Measurements from ENCODE around the gene SEMA4B.
"Not testable (repeated sequence)": the region's sequence is repeated elsewhere in the genome, so short reads cannot be mapped to it uniquely, and the experiment has no call there.

The SEMA4B gene

DNA sequence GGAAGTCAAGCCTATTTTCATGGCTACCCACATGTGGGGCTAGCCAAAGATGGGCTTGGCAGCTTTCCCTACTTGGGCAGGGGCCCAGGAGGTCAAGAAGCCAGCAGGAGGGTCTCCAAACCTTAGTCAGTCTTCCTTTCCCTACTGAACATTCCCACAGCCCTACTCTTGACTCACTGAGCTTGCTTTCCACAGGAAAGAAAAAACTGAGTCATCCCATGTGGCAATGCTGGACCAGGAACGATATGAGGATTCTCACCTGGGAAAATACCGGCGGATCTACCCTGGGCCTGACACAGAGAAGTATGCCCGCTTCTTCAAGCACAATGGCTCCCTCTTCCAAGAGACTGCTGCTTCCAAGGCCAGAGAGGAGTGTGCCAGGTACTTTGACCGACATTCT, 60.7 kb downstream of the SEMA4B start:
- no peak for DNase-seq (ENCODE audit: low spot score)

DNA sequence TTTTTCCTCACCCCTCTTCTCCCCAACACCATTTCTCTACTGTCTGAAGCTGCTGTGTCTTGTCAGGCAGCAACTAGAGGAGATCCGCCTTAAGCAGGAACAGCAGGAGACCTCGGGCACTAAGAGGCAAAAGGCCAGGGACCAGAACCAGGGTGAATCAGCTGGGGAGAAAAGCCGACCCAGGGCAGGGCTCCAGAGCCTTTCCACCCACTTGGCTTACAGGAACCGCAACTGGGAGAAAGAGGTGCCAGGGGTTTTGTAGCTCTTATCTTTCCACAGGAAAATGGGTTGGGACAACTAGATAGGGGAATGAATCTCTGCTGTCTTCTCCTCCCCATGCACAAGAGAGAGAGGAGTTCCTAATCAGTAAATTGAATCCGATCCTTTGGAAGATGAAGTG, 61.3 kb downstream of the SEMA4B start:
- DNase-seq (ENCODE audit: low spot score) = no peak

DNA sequence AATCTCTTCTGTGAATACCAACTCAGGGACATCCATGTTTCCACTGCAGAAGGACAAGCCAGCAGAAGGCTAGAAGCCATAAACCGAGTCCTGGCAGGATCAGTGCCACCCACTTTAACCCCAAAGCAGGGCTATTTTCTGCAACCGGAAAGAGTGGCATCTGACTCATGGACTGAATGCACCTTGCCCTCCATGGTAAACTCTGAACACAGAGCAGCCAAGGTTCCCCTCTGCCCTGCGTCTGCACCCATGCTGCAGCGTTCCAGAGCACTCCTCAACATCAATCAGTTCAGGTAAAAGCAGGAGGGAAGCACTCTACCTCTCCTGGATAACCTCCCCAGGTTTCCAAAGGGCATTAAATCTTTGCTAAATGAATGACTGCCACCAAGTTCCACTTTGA, 63.5 kb downstream of the SEMA4B start:
- DNase-seq (ENCODE audit: low spot score) = peak; percentile 58

DNA sequence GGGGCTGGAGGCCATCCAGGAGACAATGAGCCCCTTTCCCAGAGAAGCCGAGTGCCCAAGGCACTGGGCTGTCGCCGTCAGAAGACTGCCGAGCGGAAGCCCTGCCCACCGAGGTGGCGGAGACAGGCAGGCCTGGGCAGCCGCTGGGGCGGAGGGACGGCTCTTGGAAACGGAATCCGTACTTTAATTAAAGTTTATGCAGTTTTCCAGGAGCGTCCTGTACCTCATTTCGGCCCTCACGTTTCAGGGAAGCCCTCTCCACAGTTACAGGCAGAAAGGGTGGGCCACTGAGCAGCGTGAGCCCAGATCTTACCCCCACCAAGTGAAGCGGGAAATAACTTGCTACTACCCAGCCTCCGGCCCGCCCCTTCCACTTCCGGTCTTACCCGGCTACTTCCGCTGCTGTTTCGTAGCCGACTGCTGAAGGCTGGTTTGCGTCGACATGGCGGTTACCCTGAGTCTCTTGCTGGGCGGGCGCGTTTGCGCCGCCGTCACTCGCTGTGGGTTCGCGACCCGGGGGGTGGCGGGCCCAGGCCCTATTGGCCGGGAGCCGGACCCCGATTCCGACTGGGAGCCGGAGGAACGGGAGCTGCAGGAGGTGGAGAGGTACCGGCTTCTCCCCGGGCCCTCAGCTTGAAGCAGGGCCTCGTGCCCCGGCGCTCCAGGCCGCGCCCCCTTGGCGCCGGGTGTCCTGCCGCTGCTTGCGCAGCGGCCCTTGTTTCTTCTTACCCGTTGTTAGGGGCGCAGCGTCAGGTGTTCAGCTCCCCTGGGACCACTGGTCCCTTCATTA, 64.3 kb downstream of the SEMA4B start, which contains the start of gene NGRN:
NGRN (plus strand) TSS at position 402 of the 790 bp plus-strand sequence; CDS start at position 443, 41 bp downstream.
- peak; percentile 94 for DNase-seq (ENCODE audit: low spot score)

DNA sequence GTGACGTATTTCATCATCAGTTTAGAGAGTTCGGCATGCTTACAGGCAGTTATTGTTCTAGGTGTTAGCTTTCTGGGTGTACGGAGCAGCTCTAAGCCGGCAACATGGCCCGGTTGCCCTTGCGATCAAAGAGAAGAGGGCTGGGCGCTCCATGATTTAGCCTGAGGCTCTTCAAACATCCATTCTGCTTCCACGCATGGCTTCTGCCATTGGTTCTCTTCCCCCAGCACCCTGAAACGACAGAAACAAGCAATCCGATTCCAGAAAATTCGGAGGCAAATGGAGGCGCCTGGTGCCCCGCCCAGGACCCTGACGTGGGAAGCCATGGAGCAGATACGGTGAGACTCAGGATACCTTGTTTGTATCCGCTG, 64.9 kb downstream of the SEMA4B start:
- peak; percentile 63 for DNase-seq (ENCODE audit: low spot score)

DNA sequence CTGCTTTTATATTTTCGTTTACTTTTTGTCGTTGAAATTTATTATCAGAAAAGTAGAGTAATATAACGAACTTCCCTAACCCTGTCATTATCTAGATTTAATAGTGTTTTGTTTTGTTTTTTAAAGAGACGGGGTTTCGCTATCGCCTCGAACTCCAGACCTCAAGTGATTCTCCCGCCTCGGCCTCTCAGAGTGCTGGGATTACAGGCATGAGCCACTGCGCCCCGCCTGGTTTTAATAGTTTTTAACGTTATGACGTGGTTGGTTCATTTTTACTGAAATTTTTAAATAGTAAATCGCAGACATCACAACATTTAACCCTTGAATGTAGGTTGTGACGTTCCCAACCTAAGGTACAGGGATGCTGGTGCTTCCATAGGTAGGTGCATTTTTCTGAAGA, 65.4 kb downstream of the SEMA4B start:
- DNase-seq (ENCODE audit: low spot score) = peak; percentile 24

DNA sequence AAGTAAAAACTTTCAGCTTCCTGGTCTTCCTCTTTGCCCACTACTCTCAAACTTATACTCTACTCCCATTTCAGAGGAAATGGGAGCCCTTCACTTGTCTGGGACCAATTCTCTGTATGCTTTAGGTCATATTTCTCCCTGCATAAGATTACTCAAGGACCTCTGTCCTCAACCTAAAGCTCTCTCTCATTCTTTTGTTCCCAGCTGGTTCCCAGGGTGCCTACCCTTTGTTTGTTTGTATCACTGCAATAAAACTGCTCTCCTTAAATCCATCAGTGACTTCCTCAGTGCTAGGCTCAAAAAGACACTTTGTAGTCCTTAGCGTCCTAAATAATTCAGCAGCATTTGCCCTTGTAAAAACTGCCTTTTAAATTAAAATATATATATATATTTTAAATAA, 67.3 kb downstream of the SEMA4B start:
- no peak for DNase-seq (ENCODE audit: low spot score)

DNA sequence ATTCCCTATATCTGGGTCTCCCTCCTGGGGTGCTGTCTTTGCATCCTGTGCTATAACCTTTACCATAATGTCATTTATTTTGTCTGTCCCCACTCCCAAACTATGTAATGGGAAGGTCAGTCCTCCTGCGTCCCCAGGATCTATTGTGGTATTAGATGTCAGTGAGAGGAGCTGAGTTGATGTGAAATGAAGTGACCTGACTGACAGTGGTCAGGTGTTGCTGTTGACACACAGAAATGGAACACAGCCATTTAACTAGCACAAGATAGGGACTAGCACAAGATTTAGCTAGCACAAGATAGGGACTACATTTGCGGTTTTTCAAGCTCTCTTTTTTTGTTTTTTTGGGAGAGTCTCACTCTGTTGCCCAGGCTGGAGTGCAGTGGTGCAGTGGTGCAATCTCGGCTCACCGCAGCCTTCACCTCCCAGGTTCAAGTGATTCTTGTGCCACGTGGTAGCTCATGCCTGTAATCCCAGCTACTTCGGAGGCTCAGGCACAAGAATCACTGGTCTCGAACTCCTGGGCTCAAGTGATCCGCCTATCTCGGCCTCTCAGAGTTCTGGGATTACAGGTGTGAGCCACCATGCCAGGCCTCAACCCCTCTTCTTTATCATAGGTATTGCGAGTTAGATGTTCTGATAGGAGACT, 69.5 kb downstream of the SEMA4B start:
- DNase-seq (ENCODE audit: low spot score) = no peak

DNA sequence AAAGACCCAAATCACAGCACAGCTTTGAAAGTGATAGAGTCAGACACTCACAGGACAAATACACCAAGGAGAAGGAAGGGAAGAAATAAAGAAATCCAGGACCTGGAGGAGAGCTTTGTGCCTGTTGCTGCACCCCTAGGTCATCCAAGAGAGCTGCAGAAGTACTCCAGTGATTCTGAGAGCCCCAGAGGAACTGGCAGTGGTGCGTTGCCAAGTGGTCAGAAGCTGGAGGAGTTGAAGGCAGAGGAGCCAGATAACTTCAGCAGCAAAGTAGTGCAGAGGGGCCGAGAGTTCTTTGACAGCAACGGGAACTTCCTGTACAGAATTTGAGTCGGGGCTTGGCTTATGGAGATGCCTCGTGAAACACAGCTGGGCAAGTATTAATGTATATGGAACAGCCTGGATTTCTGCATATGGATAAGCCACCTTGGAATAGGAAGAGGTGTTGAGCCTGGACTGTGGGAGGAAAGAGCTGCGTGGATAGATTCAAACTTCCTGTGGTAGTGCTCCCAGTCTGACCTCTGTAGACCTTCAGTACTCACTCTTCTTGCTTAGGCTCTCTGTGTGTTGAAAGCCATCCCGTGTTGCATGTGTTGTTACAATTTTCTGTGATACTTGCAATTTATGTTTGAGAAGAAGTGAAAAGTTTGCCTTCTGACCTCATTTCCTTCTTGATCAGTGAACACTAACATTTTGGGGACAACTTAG, 70.5 kb downstream of the SEMA4B start:
- no peak for DNase-seq (ENCODE audit: low spot score)

DNA sequence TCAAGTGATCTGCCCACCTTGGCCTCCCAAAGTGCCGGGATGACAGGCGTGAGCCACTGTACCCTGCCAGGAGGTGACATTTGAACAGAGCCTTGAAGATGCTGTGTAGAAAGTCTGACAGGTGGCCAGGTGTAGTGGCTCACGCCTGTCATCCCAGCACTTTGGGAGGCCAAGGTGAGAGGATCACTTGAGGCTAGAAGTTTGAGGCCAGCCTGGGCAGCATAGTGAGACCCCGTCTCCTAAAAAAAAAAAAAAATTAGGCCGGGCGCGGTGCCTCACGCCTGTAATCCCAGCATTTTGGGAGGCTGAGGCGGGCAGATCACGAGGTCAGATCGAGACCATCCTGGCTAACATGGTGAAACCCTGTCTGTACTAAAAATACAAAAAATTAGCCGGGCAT, 77.3 kb downstream of the SEMA4B start:
- DNase-seq (ENCODE audit: low spot score) = not testable (repeated sequence)
